WI38 (cell line): ENCODE data around the gene KLF11.

Source experiments
- H3K4me3 ChIP-seq: 2 replicates; pipeline ENCODE4 v1.5.1; 2011; ENCODE audit warnings: low read depth, mild to moderate bottlenecking, control low read depth, low read length
- TF ChIP-seq, protein P1 (sequence below): IDR thresholded peaks from 2 replicates; pipeline ENCODE4 v1.5.1; 2012; ENCODE audit warnings: low read depth, mild to moderate bottlenecking, control low read depth, low read length

The KLF11 gene

DNA sequence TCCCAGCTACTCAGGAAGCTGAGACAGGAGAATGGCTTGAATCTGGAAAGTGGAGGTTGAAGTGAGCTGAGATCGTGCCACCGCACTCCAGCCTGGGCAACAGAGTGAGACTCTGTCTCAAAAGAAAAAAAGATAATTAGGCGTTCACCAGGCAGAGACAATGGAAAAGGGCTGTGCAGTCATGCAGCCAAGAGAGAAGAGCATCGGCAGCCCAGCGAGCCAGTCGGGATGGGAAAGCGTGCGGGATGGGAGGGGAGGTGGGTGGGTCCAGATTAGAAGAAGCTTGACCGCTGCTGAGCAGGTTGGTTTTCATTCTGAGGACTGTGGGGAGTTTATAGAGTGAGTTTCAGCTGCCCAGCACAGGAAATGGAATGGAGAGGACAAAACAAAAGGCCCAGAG, 51.8 kb downstream of the KLF11 start:
- no peak overlapping the region for H3K4me3 ChIP-seq
- TF ChIP-seq, protein P1, sequence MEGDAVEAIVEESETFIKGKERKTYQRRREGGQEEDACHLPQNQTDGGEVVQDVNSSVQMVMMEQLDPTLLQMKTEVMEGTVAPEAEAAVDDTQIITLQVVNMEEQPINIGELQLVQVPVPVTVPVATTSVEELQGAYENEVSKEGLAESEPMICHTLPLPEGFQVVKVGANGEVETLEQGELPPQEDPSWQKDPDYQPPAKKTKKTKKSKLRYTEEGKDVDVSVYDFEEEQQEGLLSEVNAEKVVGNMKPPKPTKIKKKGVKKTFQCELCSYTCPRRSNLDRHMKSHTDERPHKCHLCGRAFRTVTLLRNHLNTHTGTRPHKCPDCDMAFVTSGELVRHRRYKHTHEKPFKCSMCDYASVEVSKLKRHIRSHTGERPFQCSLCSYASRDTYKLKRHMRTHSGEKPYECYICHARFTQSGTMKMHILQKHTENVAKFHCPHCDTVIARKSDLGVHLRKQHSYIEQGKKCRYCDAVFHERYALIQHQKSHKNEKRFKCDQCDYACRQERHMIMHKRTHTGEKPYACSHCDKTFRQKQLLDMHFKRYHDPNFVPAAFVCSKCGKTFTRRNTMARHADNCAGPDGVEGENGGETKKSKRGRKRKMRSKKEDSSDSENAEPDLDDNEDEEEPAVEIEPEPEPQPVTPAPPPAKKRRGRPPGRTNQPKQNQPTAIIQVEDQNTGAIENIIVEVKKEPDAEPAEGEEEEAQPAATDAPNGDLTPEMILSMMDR, result no peak

DNA sequence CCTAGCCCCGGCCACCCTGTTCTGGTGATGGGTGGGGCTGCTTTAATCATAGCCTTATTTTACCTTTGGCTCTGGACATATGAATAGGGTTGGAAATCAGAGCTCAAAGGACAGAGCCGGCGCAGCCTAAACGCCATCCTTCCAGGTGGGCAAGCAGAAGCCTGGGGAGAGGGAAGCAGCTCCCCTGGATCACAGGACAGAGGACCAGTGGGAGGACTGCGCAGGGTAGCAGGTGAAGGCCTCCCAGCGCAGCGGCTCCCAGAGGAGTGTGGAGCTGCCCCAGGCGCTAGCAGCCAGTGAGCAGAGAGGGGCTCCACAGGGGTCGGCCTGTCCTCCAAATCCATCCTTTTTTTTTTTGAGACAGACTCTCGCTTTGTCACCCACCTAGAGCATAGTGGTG, 53.3 kb downstream of the KLF11 start:
- TF ChIP-seq, protein P1, result no peak
- H3K4me3 ChIP-seq, result no peak overlapping the region

DNA sequence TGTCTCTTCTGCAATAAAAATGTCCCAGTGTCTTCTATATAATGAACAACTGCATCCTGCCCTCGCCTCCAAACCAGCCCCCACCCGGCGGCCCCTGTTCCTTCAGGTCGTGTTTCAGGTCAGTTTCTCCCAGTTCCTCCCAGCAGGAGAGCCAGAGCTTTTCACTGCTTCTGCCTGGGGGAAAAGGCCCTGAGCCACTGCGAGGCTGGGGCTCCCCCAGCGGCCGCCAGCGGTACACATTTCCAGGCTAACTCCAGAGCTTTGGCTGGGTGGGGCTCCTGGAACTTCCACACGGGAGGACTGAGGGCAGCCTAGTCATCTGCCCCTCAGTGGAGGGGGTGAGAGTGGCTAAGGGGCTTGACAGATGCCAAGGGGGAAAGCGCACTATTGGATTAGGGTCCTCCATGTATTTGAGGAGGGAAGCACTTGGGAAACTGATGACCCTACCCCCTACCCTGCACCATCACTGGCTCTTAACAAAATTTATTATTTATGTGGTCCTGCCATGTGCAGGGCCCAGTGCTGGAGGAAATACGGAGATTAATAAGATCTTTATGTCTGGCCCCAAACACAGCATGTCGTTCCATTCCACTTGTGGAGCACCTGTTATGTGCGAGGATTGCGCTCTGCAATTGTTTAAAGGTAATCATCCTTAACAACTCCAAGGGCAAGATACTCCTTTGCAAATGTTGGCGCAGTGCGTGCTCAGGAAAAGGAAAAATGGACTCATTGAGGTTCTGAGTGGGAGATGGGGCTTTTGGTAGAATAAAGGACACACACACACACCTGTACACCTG, 54.2 kb downstream of the KLF11 start:
- TF ChIP-seq, protein P1, result peak; percentile 88
- no peak overlapping the region for H3K4me3 ChIP-seq

DNA sequence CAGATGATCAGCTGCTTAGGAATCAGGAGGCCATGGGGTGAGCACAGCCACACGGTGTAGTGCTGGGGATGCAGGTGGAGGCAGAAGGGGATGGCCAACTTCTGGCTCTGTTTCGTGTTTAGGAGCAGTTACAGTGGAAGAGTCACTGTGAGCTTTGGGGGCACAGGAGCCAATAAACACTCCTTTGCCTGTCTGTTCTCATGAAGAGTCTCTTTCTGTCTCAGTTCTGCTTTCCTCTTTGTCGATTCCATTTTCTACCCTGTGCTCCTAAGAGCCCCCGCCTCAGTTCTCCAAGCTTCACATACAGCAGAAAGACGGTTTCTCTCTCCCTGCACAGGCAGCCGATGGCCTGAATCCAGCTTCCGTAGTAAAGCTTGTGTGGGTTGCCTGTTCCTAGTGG, 58.1 kb downstream of the KLF11 start:
- TF ChIP-seq, protein P1, result no peak
- H3K4me3 ChIP-seq, result no peak overlapping the region

DNA sequence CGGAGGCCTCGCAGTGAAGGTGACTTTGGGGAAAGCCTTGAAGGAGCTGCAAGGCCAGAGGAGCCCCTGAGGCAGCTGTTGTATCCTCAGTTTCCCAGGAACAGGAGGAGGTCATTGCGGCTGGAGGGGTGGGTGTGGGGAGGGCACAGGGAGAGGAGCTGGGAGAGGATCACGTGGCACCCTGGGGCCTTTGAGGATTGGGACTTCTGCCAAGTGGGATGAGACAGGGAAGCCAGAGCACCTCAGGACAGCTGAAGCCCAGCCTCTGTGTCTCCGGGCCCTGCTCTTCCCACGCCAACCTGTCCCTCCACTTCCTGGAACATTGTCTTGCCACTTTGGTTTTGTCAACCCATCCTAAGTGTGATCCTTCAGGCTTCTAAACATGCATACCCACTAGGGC, 59.8 kb downstream of the KLF11 start:
- TF ChIP-seq, protein P1, result no peak
- no peak overlapping the region for H3K4me3 ChIP-seq
